ENCODE data around the gene CAV2.

The CAV2 gene

GRCh38 chr7:116493449-116493848, 6.1 kb upstream of the CAV2 start:
- Histone ChIP-seq H3K4me1 (no peaks in the 10 kb centered on the region), H3K36me3 (ENCODE audit: control insufficient read depth, insufficient read depth, low read length) (no peaks in the 10 kb centered on the region), H3K27ac (no peak overlapping the region), H3K9ac (no peak overlapping the region), H3K79me2 (no peaks in the 10 kb centered on the region), H3K9me3 (ENCODE audit: control insufficient read depth, low read length) (no peaks in the 10 kb centered on the region), H3K4me3 (ENCODE audit: low read depth, low read length) (no peak overlapping the region), H3K27me3 (ENCODE audit: control insufficient read depth, insufficient read depth, low read length) (no peaks in the 10 kb centered on the region), H3K4me2 (ENCODE audit: low read length) (no peak overlapping the region), H2AFZ (no peak overlapping the region)
- no peak for TF ChIP-seq CTCF (IDR thresholded peaks at IDR 0.05)

- Histone ChIP-seq H3K27ac (no peak overlapping the region), H3K27me3 (ENCODE audit: control insufficient read depth, insufficient read depth, low read length) (no peaks in the 10 kb centered on the region)
- TF ChIP-seq CTCF (IDR thresholded peaks at IDR 0.05), result no peak
These were observed 5.1 kb upstream of the CAV2 start for GRCh38 chr7:116494472-116494871.

GRCh38 chr7:116495736-116496135, 3.8 kb upstream of the CAV2 start:
- Histone ChIP-seq H3K9ac (no peak overlapping the region), H3K9me3 (ENCODE audit: control insufficient read depth, low read length) (no peaks in the 10 kb centered on the region), H3K4me2 (ENCODE audit: low read length) (no peak overlapping the region), H3K4me1 (peaks cover 2% of the 10 kb centered on the region), H3K79me2 (no peaks in the 10 kb centered on the region), H2AFZ (no peak overlapping the region), H3K27ac (no peak overlapping the region), H3K36me3 (ENCODE audit: control insufficient read depth, insufficient read depth, low read length) (no peaks in the 10 kb centered on the region), H3K27me3 (ENCODE audit: control insufficient read depth, insufficient read depth, low read length) (no peaks in the 10 kb centered on the region), H3K4me3 (ENCODE audit: low read depth, low read length) (no peak overlapping the region)
- TF ChIP-seq CTCF (IDR thresholded peaks at IDR 0.05), result no peak

More at GRCh38 chr7:116494472-116494871, 5.1 kb upstream of the CAV2 start:
- no peaks in the 10 kb centered on the region for H3K9me3 ChIP-seq (ENCODE audit: control insufficient read depth, low read length)
- no peak overlapping the region for H2AFZ ChIP-seq
- no peak overlapping the region for H3K4me2 ChIP-seq (ENCODE audit: low read length)
- no peaks in the 10 kb centered on the region for H3K36me3 ChIP-seq (ENCODE audit: control insufficient read depth, insufficient read depth, low read length)
- no peak overlapping the region for H3K9ac ChIP-seq
- H3K79me2 ChIP-seq, result no peaks in the 10 kb centered on the region
- no peak overlapping the region for H3K4me3 ChIP-seq (ENCODE audit: low read depth, low read length)
- H3K4me1 ChIP-seq, result no peaks in the 10 kb centered on the region

GRCh38 chr7:116496653-116497052, 2.9 kb upstream of the CAV2 start:
- H3K4me2 ChIP-seq (ENCODE audit: low read length), result no peak overlapping the region
- H3K9ac ChIP-seq, result no peak overlapping the region
- H3K27me3 ChIP-seq (ENCODE audit: control insufficient read depth, insufficient read depth, low read length), result no peaks in the 10 kb centered on the region
- no peak for TF ChIP-seq CTCF (IDR thresholded peaks at IDR 0.05)
- H2AFZ ChIP-seq, result no peak overlapping the region
- no peaks in the 10 kb centered on the region for H3K36me3 ChIP-seq (ENCODE audit: control insufficient read depth, insufficient read depth, low read length)
- H3K27ac ChIP-seq, result no peak overlapping the region
- H3K9me3 ChIP-seq (ENCODE audit: control insufficient read depth, low read length), result no peaks in the 10 kb centered on the region
- peaks cover 2% of the 10 kb centered on the region for H3K4me1 ChIP-seq
- H3K4me3 ChIP-seq (ENCODE audit: low read depth, low read length), result no peak overlapping the region
- no peaks in the 10 kb centered on the region for H3K79me2 ChIP-seq

- H3K27ac ChIP-seq, result no peak overlapping the region
- H3K27me3 ChIP-seq (ENCODE audit: control insufficient read depth, insufficient read depth, low read length), result no peaks in the 10 kb centered on the region
- no peaks in the 10 kb centered on the region for H3K9me3 ChIP-seq (ENCODE audit: control insufficient read depth, low read length)
- no peak for TF ChIP-seq CTCF (IDR thresholded peaks at IDR 0.05)
- H3K4me1 ChIP-seq, result peaks cover 2% of the 10 kb centered on the region
- no peaks in the 10 kb centered on the region for H3K36me3 ChIP-seq (ENCODE audit: control insufficient read depth, insufficient read depth, low read length)
- H3K9ac ChIP-seq, result no peak overlapping the region
- no peak overlapping the region for H2AFZ ChIP-seq
- H3K4me3 ChIP-seq (ENCODE audit: low read depth, low read length), result no peak overlapping the region
- H3K79me2 ChIP-seq, result no peaks in the 10 kb centered on the region
- H3K4me2 ChIP-seq (ENCODE audit: low read length), result no peak overlapping the region
These were observed 1.8 kb upstream of the CAV2 start for GRCh38 chr7:116497708-116498107.

All from parathyroid adenoma (tissue), 2 donors.